ENCODE results near the gene RASD1.
"Not testable (repeated sequence)": the region's sequence is repeated elsewhere in the genome, so short reads cannot be mapped to it uniquely, and the experiment has no call there.

GRCh38 chr17:17454700-17455099 is 41.5 kb downstream of the RASD1 start:
- not testable (repeated sequence) for TF ChIP-seq CTCF (conservative IDR thresholded peaks at IDR 0.05; ENCODE audit: low read depth in 2 of 2); EZH2phosphoT487 (IDR thresholded peaks at IDR 0.05; ENCODE audit: unreplicated experiment); REST (IDR thresholded peaks at IDR 0.05; ENCODE audit: unreplicated experiment); NANOG (IDR thresholded peaks at IDR 0.05; ENCODE audit: borderline replicate concordance); POLR2AphosphoS5 (IDR thresholded peaks at IDR 0.05; ENCODE audit: low read depth); JUNB (IDR thresholded peaks at IDR 0.05; ENCODE audit: unreplicated experiment); ZNF114 (CRISPR knock-in tag; IDR thresholded peaks at IDR 0.05); ZNF331 (CRISPR knock-in tag; IDR thresholded peaks at IDR 0.05; ENCODE audit: low read depth); EZH2 (IDR thresholded peaks at IDR 0.05; ENCODE audit: low read depth, unreplicated experiment); CREB1 (CRISPR knock-in tag; IDR thresholded peaks at IDR 0.05; ENCODE audit: low read depth); ETS1 (IDR thresholded peaks at IDR 0.05)
